Measurements from ENCODE around the gene ADAMTSL1.

ADAMTSL1 gene

GRCh38 chr9:18499062-18499461 is 25.1 kb downstream of the ADAMTSL1 start:
- DNase-seq (ENCODE audit: low read depth) = no peak

GRCh38 chr9:18499980-18500379 is 26.0 kb downstream of the ADAMTSL1 start:
- DNase-seq (ENCODE audit: low read depth) = no peak

GRCh38 chr9:18500451-18500850 is 26.5 kb downstream of the ADAMTSL1 start:
- DNase-seq (ENCODE audit: low read depth) = no peak

GRCh38 chr9:18501949-18502348 is 28.0 kb downstream of the ADAMTSL1 start:
- DNase-seq (ENCODE audit: low read depth) = no peak

- no peak for DNase-seq (ENCODE audit: low read depth)
Observed at GRCh38 chr9:18502546-18502945, 28.6 kb downstream of the ADAMTSL1 start.

GRCh38 chr9:18504707-18505106 is 30.8 kb downstream of the ADAMTSL1 start:
- DNase-seq (ENCODE audit: low read depth) = no peak

GRCh38 chr9:18507151-18507550 is 33.2 kb downstream of the ADAMTSL1 start:
- DNase-seq (ENCODE audit: low read depth) = no peak

- DNase-seq (ENCODE audit: low read depth) = no peak
Observed at GRCh38 chr9:18516514-18516913, 42.6 kb downstream of the ADAMTSL1 start.

- DNase-seq (ENCODE audit: low read depth) = no peak
Observed at GRCh38 chr9:18516965-18517364, 43.0 kb downstream of the ADAMTSL1 start.

GRCh38 chr9:18520416-18521047 is 46.6 kb downstream of the ADAMTSL1 start:
- no peak for DNase-seq (ENCODE audit: low read depth)

- no peak for DNase-seq (ENCODE audit: low read depth)
Observed at GRCh38 chr9:18526685-18527084, 52.7 kb downstream of the ADAMTSL1 start.

- no peak for DNase-seq (ENCODE audit: low read depth)
Observed at GRCh38 chr9:18531136-18532065, 57.4 kb downstream of the ADAMTSL1 start.

GRCh38 chr9:18534611-18535010 is 60.7 kb downstream of the ADAMTSL1 start:
- DNase-seq (ENCODE audit: low read depth) = no peak

GRCh38 chr9:18536554-18536953 is 62.6 kb downstream of the ADAMTSL1 start:
- no peak for DNase-seq (ENCODE audit: low read depth)

- no peak for DNase-seq (ENCODE audit: low read depth)
Observed at GRCh38 chr9:18539203-18539693, 65.3 kb downstream of the ADAMTSL1 start.

GRCh38 chr9:18542837-18543405 is 69.0 kb downstream of the ADAMTSL1 start:
- no peak for DNase-seq (ENCODE audit: low read depth)

- no peak for DNase-seq (ENCODE audit: low read depth)
Observed at GRCh38 chr9:18543406-18544192, 69.6 kb downstream of the ADAMTSL1 start.

GRCh38 chr9:18544456-18544855 is 70.5 kb downstream of the ADAMTSL1 start:
- no peak for DNase-seq (ENCODE audit: low read depth)

- no peak for DNase-seq (ENCODE audit: low read depth)
Observed at GRCh38 chr9:18545636-18546360, 71.8 kb downstream of the ADAMTSL1 start.

GRCh38 chr9:18548456-18548855 is 74.5 kb downstream of the ADAMTSL1 start:
- no peak for DNase-seq (ENCODE audit: low read depth)

- DNase-seq (ENCODE audit: low read depth) = no peak
Observed at GRCh38 chr9:18549772-18550171, 75.8 kb downstream of the ADAMTSL1 start.
